GM12873 (cell line): ENCODE data around the gene MGAT5.

Source experiments
- CTCF ChIP-seq: IDR thresholded peaks from 2 replicates; pipeline ENCODE4 v1.5.1; 2012; ENCODE audit warnings: low read depth, mild to moderate bottlenecking, moderate library complexity, low read length, control low read depth; ENCODE audit not compliant: insufficient read depth; ENCODE audit errors: missing control alignments

Gene MGAT5

GRCh38 chr2:134327367-134327766 lies 73.5 kb downstream of the MGAT5 start:
- TF ChIP-seq CTCF = no peak

GRCh38 chr2:134331081-134331480 lies 77.2 kb downstream of the MGAT5 start:
- TF ChIP-seq CTCF = no peak

- TF ChIP-seq CTCF = no peak
Observed at GRCh38 chr2:134333646-134334189, 79.8 kb downstream of the MGAT5 start.

GRCh38 chr2:134334542-134335353 lies 80.9 kb downstream of the MGAT5 start:
- TF ChIP-seq CTCF = no peak

- TF ChIP-seq CTCF = no peak
Observed at GRCh38 chr2:134335601-134336000, 81.7 kb downstream of the MGAT5 start.

GRCh38 chr2:134336352-134336751 lies 82.5 kb downstream of the MGAT5 start:
- no peak for TF ChIP-seq CTCF

- TF ChIP-seq CTCF = no peak
Observed at GRCh38 chr2:134336921-134337320, 83.0 kb downstream of the MGAT5 start.
